Measurements from ENCODE around the gene VPS35. TPM values are rescaled to one million over a fixed set of nuclear protein-coding genes. Genes with fewer than 3 reads are reported as not detected.

The VPS35 gene
- total RNA-seq, 1 experiment from 2014 or later: 181 TPM

DNA sequence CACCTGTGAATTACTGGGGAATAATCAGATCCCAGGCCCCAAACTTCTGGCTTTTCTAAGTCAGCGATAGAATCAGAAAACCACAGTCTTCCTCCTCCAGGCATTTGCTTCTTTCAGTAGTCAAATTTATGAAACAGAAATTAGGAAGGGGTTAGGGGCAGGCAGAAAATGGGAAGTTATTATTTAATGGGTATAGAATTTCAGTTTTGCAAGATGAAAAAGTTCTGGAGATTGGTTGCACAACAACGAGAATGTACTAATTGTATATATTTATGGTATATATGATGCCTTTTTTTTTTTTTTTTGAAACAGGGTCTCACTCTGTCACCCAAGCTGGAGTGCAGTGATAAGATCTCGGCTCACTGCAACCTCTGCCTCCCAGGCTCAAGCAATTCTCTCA is 23.9 kb upstream of the VPS35 start:
- intact Hi-C loops (cut with micrococcal nuclease; ENCODE audit: unreplicated experiment): no loop called here
- Mint-ChIP-seq H3K36me3 (ENCODE audit: insufficient read depth, unreplicated experiment) (no peaks in the 10 kb centered on the region), H3K27me3 (ENCODE audit: unreplicated experiment) (no peaks in the 10 kb centered on the region), H3K27ac (ENCODE audit: unreplicated experiment) (no peak overlapping the region), H3K4me1 (ENCODE audit: low read depth, unreplicated experiment) (no peaks in the 10 kb centered on the region), H3K4me3 (ENCODE audit: low read depth, unreplicated experiment) (no peak overlapping the region), H3K9me3 (ENCODE audit: low read depth, unreplicated experiment) (no peaks in the 10 kb centered on the region)
- no TSS peak for BruUV-seq (replicated peaks)
- no peak for DNase-seq
- TF ChIP-seq, protein P1, sequence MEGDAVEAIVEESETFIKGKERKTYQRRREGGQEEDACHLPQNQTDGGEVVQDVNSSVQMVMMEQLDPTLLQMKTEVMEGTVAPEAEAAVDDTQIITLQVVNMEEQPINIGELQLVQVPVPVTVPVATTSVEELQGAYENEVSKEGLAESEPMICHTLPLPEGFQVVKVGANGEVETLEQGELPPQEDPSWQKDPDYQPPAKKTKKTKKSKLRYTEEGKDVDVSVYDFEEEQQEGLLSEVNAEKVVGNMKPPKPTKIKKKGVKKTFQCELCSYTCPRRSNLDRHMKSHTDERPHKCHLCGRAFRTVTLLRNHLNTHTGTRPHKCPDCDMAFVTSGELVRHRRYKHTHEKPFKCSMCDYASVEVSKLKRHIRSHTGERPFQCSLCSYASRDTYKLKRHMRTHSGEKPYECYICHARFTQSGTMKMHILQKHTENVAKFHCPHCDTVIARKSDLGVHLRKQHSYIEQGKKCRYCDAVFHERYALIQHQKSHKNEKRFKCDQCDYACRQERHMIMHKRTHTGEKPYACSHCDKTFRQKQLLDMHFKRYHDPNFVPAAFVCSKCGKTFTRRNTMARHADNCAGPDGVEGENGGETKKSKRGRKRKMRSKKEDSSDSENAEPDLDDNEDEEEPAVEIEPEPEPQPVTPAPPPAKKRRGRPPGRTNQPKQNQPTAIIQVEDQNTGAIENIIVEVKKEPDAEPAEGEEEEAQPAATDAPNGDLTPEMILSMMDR (IDR thresholded peaks at IDR 0.05; ENCODE audit: unreplicated experiment): no peak
- CTCF ChIA-PET: no interaction called here

DNA sequence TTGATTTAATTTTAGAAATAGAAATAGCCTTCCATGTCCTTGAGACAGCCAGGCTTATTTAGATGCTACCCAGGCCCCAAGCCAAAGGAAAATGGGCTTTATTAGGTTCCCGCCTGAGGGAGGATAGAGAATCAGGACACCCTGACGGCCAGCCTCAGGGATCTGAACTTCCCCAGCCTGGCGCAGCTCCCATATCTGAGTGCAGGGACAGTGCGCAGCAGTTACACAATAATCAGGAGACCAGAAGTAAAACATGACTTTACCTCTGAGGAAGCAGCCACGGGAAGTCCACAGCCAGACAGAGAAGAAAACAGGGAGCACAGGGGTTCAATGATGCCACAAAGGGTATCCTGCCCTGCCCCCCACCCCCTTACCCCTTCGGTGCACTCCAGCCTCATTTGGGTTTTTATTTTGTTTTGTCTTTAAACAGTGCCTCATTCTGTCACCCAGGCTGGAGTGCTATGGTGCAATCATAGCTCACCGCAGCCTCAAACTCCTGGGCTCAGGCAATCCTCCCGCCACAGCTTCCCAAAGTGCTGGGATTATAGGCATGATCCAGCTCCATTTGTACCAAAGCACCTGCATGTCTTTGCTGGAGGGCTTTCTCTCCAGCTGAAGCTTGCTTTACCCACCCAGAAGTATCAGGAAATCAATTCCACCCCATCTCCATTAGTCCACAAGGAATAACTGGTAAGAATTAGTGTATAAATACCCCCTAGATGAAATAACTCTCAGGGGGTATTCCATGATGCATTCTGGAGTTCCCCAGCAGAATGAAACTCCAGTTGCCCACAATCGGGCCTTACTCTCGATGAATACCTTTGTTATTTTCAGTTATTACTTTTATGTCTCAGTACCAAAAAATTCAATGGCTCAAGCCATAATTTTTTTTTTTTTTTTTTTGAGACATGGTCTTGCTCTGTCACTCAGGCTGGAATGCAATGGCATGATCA is 22.4 kb upstream of the VPS35 start:
- no peaks in the 10 kb centered on the region for H3K27me3 Mint-ChIP-seq (ENCODE audit: unreplicated experiment)
- H3K4me3 Mint-ChIP-seq (ENCODE audit: low read depth, unreplicated experiment): no peak overlapping the region
- H3K27ac Mint-ChIP-seq (ENCODE audit: unreplicated experiment): no peak overlapping the region
- no TSS peak for BruUV-seq (replicated peaks)
- no peaks in the 10 kb centered on the region for H3K4me1 Mint-ChIP-seq (ENCODE audit: low read depth, unreplicated experiment)
- H3K36me3 Mint-ChIP-seq (ENCODE audit: insufficient read depth, unreplicated experiment): no peaks in the 10 kb centered on the region
- CTCF ChIA-PET: no interaction called here
- TF ChIP-seq, protein P1 (IDR thresholded peaks at IDR 0.05; ENCODE audit: unreplicated experiment): no peak
- no peaks in the 10 kb centered on the region for H3K9me3 Mint-ChIP-seq (ENCODE audit: low read depth, unreplicated experiment)
- no peak for DNase-seq
- intact Hi-C loops (cut with micrococcal nuclease; ENCODE audit: unreplicated experiment): no loop called here

DNA sequence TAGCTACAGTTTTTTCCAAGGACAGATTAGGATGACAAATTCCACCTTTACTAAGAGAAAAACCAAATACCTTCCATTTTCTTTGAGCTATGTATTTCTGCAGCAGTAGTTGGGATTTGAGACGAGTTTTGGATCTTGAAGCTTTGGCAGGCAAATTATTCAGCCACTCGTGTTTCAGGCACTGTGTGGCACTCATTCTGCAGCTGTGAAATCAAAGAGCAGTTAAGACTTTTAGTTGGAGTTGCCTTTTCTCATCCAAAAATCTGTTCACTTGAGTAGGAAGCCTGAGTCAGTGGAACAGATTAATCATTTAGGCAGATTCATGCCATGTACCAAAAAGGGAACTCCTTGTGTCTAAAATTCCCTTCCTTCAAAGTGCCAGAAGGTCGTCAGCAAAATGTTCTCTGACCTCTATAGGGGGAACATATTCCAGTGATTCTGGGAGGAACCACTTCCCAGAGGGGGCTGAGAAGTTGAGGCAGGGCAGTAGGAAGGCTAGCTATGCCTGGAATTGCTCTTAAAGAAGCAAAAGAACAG is 20.6 kb upstream of the VPS35 start:
- H3K27ac Mint-ChIP-seq (ENCODE audit: unreplicated experiment): no peak overlapping the region
- H3K36me3 Mint-ChIP-seq (ENCODE audit: insufficient read depth, unreplicated experiment): no peaks in the 10 kb centered on the region
- H3K4me1 Mint-ChIP-seq (ENCODE audit: low read depth, unreplicated experiment): no peaks in the 10 kb centered on the region
- H3K27me3 Mint-ChIP-seq (ENCODE audit: unreplicated experiment): no peaks in the 10 kb centered on the region
- no peak overlapping the region for H3K4me3 Mint-ChIP-seq (ENCODE audit: low read depth, unreplicated experiment)
- DNase-seq: no peak
- TF ChIP-seq, protein P1 (IDR thresholded peaks at IDR 0.05; ENCODE audit: unreplicated experiment): no peak
- CTCF ChIA-PET: interaction anchor here (0.7 to 1.0 kb wide), 2 partner anchors 10 to 92 kb away, joined by 3 to 4 read pairs; no protein-coding TSS in a partner anchor
- intact Hi-C loops (cut with micrococcal nuclease; ENCODE audit: unreplicated experiment): no loop called here
- BruUV-seq (replicated peaks): no TSS peak
- no peaks in the 10 kb centered on the region for H3K9me3 Mint-ChIP-seq (ENCODE audit: low read depth, unreplicated experiment)

DNA sequence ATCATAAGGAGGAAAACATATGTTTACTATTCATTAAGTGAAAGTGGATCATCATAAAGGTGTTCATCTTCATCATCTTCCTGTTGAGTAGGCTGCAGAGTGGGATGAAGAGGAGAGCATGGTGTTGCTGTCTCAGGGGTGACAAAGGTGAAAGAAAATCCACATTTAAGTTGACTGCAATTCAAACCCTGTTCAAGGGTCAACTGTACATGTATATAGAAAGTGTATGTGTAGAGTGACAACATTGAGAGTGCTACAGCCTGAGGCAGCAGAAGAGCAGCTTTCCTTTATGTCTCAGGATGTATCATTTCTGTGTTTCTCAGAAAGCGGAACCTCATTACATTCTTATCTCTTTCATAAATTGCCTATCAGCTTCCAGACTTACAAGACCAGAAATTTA is 17.7 kb upstream of the VPS35 start:
- Mint-ChIP-seq H3K27ac (ENCODE audit: unreplicated experiment) (no peak overlapping the region), H3K36me3 (ENCODE audit: insufficient read depth, unreplicated experiment) (no peaks in the 10 kb centered on the region), H3K27me3 (ENCODE audit: unreplicated experiment) (no peaks in the 10 kb centered on the region), H3K4me3 (ENCODE audit: low read depth, unreplicated experiment) (no peak overlapping the region), H3K9me3 (ENCODE audit: low read depth, unreplicated experiment) (no peaks in the 10 kb centered on the region), H3K4me1 (ENCODE audit: low read depth, unreplicated experiment) (no peaks in the 10 kb centered on the region)
- BruUV-seq (replicated peaks): no TSS peak
- CTCF ChIA-PET: no interaction called here
- TF ChIP-seq, protein P1 (IDR thresholded peaks at IDR 0.05; ENCODE audit: unreplicated experiment): no peak
- no peak for DNase-seq
- intact Hi-C loops (cut with micrococcal nuclease; ENCODE audit: unreplicated experiment): no loop called here

Data from Calu3 (cell line).